Measurements from ENCODE around the gene PRKCH. TPM values are rescaled to one million over a fixed set of nuclear protein-coding genes. Genes with fewer than 3 reads are reported as not detected.
A peak's percentile ranks its signal among the peaks of the same experiment; 100 is the strongest.

The PRKCH gene
- total RNA-seq, 6 experiments from 2014 or later: 5.0 to 12.1 (median 8.8) TPM

GRCh38 chr14:61350427-61351270 lies 29.3 kb downstream of the PRKCH start:
- TF ChIP-seq POLR2A (IDR thresholded peaks at IDR 0.05): no peak
- no peak for TF ChIP-seq CTCF (IDR thresholded peaks at IDR 0.05)
- DNase-seq (no peak), ATAC-seq (no peak)
- Histone ChIP-seq H3K4me3 (no peak overlapping the region), H3K36me3 (no peaks in the 10 kb centered on the region), H3K4me1 (no peaks in the 10 kb centered on the region), H3K9me3 (no peaks in the 10 kb centered on the region), H3K27me3 (no peaks in the 10 kb centered on the region), H3K27ac (no peak overlapping the region)
- WGBS (ENCODE audit: insufficient coverage, low coverage, low lambda C conversion rate, missing lambda C conversion rate): 48% methylated on average over 6 of the region's 6 CpGs
- intact Hi-C loops (cut with DNase I): no loop called here

- no peaks in the 10 kb centered on the region for H3K4me1 ChIP-seq
- TF ChIP-seq CTCF (IDR thresholded peaks at IDR 0.05): no peak
- TF ChIP-seq POLR2A (IDR thresholded peaks at IDR 0.05): no peak
- DNase-seq (no peak), ATAC-seq (no peak)
- no peaks in the 10 kb centered on the region for H3K36me3 ChIP-seq
- no peak overlapping the region for H3K27ac ChIP-seq
- no peak overlapping the region for H3K4me3 ChIP-seq
- 79% methylated on average over 6 of the region's 6 CpGs for WGBS (ENCODE audit: insufficient coverage, low coverage, low lambda C conversion rate, missing lambda C conversion rate)
- intact Hi-C loops (cut with DNase I): no loop called here
- no peaks in the 10 kb centered on the region for H3K9me3 ChIP-seq
- H3K27me3 ChIP-seq: no peaks in the 10 kb centered on the region
These were observed 30.1 kb downstream of the PRKCH start for GRCh38 chr14:61351477-61351876.

GRCh38 chr14:61355892-61356325 lies 34.5 kb downstream of the PRKCH start:
- Histone ChIP-seq H3K9me3 (no peaks in the 10 kb centered on the region), H3K27ac (no peak overlapping the region), H3K36me3 (no peaks in the 10 kb centered on the region), H3K27me3 (no peaks in the 10 kb centered on the region), H3K4me1 (no peaks in the 10 kb centered on the region), H3K4me3 (no peak overlapping the region)
- TF ChIP-seq CTCF (IDR thresholded peaks at IDR 0.05): no peak
- no peak for TF ChIP-seq POLR2A (IDR thresholded peaks at IDR 0.05)
- WGBS (ENCODE audit: insufficient coverage, low coverage, low lambda C conversion rate, missing lambda C conversion rate): 38% methylated on average over 6 of the region's 6 CpGs
- ATAC-seq (peak; percentile 80 to 87 (median 84)), DNase-seq (peak in 2 of 3 donors; percentile 20 to 50)
- intact Hi-C loops (cut with DNase I): no loop called here

GRCh38 chr14:61357123-61357522 lies 35.7 kb downstream of the PRKCH start:
- intact Hi-C loops (cut with DNase I): no loop called here
- no peak overlapping the region for H3K4me3 ChIP-seq
- H3K27ac ChIP-seq: no peak overlapping the region
- no peaks in the 10 kb centered on the region for H3K27me3 ChIP-seq
- DNase-seq (no peak), ATAC-seq (no peak)
- WGBS (ENCODE audit: insufficient coverage, low coverage, low lambda C conversion rate, missing lambda C conversion rate): 78% methylated on average over 4 of the region's 4 CpGs
- TF ChIP-seq POLR2A (IDR thresholded peaks at IDR 0.05): no peak
- TF ChIP-seq CTCF (IDR thresholded peaks at IDR 0.05): no peak
- H3K4me1 ChIP-seq: no peaks in the 10 kb centered on the region
- no peaks in the 10 kb centered on the region for H3K36me3 ChIP-seq
- no peaks in the 10 kb centered on the region for H3K9me3 ChIP-seq
